Peyer's patch (tissue), 4 donors: ENCODE results near the gene ASB15. TPM values are rescaled to one million over a fixed set of nuclear protein-coding genes. Genes with fewer than 3 reads are reported as not detected.

Source experiments
- DNase-seq, 3 donors: peaks; one replicate each; pipeline ENCODE4 v3.0.0-alpha.2; 2017 to 2019
- H3K27ac ChIP-seq, 4 donors: fragments of 200-600 bp; sonication (generic); one replicate each; pipeline ENCODE4 v1.5.1; 2016 to 2019
- H3K27me3 ChIP-seq, 2 donors: fragments of 200-600 bp; sonication (generic); one replicate each; pipeline ENCODE4 v1.5.1; 2019
- H3K36me3 ChIP-seq, 3 donors: fragments of 200-600 bp; sonication (generic); one replicate each; pipeline ENCODE4 v1.5.1; 2016 to 2019
- H3K4me1 ChIP-seq, 4 donors: fragments of 200-600 bp; sonication (generic); one replicate each; pipeline ENCODE4 v1.5.1; 2016 to 2019
- H3K4me3 ChIP-seq, 4 donors: fragments of 200-600 bp; sonication (generic); 1 replicate in 3 of 4; 2 replicates in 1 of 4; pipeline ENCODE4 v1.5.1; 2016 to 2019; ENCODE audit warnings: mild to moderate bottlenecking in 1 of 4
- H3K9me3 ChIP-seq, 4 donors: fragments of 200-600 bp; sonication (generic); one replicate each; pipeline ENCODE4 v1.5.1; 2016 to 2019; ENCODE audit warnings: mild to moderate bottlenecking in 1 of 4
- POLR2A ChIP-seq, 2 donors: fragments of 450-650 bp; IDR thresholded peaks; one replicate each; pipeline ENCODE4 v1.5.1; 2017; ENCODE audit warnings: antibody characterized with exemption in 2 of 2, mild to moderate bottlenecking in 2 of 2, moderate library complexity in 2 of 2
- total RNA-seq, 4 donors: library from RNA; depleted of rRNA; stranded (reverse); fragments of >200 nt; gene quantifications; one replicate each; pipeline ENCODE4 v1.1.0, GENCODE V29; 2016
- TF ChIP-seq, protein P1 (sequence below), 6 experiments: fragments of 450-650 bp in 4 of 6; fragments of 200-600 bp in 2 of 6; sonication (generic) in 1 of 6; IDR thresholded peaks; one replicate each; pipeline ENCODE4 v1.5.1; 2017 to 2019; ENCODE audit warnings: antibody characterized with exemption in 6 of 6, mild to moderate bottlenecking in 3 of 6, moderate library complexity in 1 of 6

Gene ASB15
- total RNA-seq, 4 donors from 2014 or later: not detected

DNA sequence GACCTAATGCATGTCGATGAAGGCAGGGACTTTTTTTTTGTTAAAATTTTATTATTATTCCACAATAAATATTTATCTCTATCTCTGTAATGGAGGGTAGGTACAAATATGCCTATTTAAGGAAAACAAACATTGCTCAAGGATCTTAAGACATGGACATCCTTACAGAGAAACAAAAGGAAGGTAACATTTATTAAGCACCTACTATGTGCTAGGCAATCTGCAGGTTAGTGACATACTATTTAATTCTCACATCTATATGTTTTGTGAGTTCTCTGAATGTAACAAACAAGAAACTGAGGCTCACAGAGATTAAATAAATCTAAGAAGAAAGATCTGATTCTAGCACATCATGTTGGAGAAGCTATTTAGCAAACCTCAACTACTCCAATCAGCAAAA, 86.1 kb downstream of the ASB15 start:
- Histone ChIP-seq H3K27me3 (no peaks in the 10 kb centered on the region), H3K27ac (no peak overlapping the region), H3K9me3 (no peaks in the 10 kb centered on the region), H3K4me3 (no peak overlapping the region), H3K36me3 (peaks cover 0 to 62% (median 0%) of the 10 kb centered on the region in 3 donors), H3K4me1 (no peaks in the 10 kb centered on the region)
- no peak for DNase-seq
- no peak for TF ChIP-seq POLR2A (IDR thresholded peaks at IDR 0.05)
- TF ChIP-seq, protein P1, sequence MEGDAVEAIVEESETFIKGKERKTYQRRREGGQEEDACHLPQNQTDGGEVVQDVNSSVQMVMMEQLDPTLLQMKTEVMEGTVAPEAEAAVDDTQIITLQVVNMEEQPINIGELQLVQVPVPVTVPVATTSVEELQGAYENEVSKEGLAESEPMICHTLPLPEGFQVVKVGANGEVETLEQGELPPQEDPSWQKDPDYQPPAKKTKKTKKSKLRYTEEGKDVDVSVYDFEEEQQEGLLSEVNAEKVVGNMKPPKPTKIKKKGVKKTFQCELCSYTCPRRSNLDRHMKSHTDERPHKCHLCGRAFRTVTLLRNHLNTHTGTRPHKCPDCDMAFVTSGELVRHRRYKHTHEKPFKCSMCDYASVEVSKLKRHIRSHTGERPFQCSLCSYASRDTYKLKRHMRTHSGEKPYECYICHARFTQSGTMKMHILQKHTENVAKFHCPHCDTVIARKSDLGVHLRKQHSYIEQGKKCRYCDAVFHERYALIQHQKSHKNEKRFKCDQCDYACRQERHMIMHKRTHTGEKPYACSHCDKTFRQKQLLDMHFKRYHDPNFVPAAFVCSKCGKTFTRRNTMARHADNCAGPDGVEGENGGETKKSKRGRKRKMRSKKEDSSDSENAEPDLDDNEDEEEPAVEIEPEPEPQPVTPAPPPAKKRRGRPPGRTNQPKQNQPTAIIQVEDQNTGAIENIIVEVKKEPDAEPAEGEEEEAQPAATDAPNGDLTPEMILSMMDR (IDR thresholded peaks at IDR 0.05): no peak

Other genes starting within 250 kb of the ASB15 start
- not detected for gene IQUB, start 67.2 kb upstream of the ASB15 start, total RNA-seq
- gene NDUFA5, start 44.0 kb upstream of the ASB15 start, total RNA-seq: 10 to 100 TPM; 35.7 to 55.2 (median 45.4) TPM
- not detected for gene LMOD2, start 54.0 kb downstream of the ASB15 start, total RNA-seq
- gene WASL, start 147.2 kb downstream of the ASB15 start, total RNA-seq: 10 to 100 TPM; 33.8 to 60.2 (median 51.5) TPM
- gene HYAL4, start 243.3 kb downstream of the ASB15 start, total RNA-seq: under 1 TPM in 1 of 4 donors, not detected in 3; 0.53 TPM